GM21825 (cell line): ENCODE measurements around the gene SLC22A3.

Experiments
- ATAC-seq: cut with Tn5 transposase; IDR thresholded peaks from one replicate; pipeline ENCODE4 v1.9.1; 2021; ENCODE audit warnings: mild to moderate bottlenecking, moderate library complexity; ENCODE audit not compliant: unreplicated experiment

Gene SLC22A3

GRCh38 chr6:160487116-160487515 lies 138.9 kb downstream of the SLC22A3 start:
- ATAC-seq, result no peak

GRCh38 chr6:160489091-160489490 lies 140.9 kb downstream of the SLC22A3 start:
- ATAC-seq, result no peak

DNA sequence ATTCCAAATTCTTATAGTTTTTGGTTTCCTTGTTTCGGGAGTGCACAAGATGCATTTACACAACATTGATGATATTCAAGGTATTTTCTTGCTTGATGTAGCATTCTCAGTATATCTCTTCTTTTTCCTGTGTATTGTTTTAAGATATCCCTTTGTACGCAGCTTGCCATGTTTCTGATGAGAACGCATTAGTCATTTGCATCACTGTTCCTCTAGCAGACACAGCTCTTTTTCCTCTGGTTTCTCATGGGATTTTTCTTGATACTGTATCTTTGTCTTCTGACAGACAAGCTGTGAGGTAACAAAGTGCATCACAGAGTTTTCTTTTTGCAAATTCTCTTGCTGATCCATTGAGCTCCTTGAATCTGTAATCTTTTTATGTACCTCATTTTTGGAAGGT lies 146.4 kb downstream of the SLC22A3 start:
- ATAC-seq, result no peak

DNA sequence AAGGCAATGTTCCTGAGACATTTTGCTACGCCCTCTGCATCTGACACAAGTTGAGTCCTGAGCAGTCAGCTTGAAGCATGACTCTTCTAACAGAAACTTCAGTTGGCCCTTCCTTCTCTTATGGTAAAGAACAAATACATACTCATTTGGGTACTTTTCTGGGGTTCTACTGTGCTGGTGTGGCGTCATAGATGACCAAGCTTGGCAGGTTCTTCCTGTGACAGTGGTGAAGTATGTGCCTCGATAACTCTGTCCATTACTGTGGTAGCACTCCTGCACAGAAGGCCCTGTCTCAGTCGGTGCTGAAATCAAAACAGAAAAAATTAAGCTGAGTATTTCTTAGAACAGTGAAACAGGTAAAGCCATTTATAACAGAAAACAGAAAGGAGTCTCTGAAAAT lies 152.5 kb downstream of the SLC22A3 start:
- ATAC-seq, result no peak
